PFSK-1 (cell line): Measurements from ENCODE around the gene SLC25A4.

Experiments
- POLR2AphosphoS5 ChIP-seq: IDR thresholded peaks from 2 replicates; pipeline ENCODE4 v1.6.1; 2012; ENCODE audit warnings: low read depth, mild to moderate bottlenecking, control low read depth, low read length, moderate library complexity
- TAF1 ChIP-seq: IDR thresholded peaks from 2 replicates; pipeline ENCODE4 v1.6.1; 2012; ENCODE audit warnings: low read length, control low read depth, borderline replicate concordance; ENCODE audit not compliant: insufficient read depth
- TF ChIP-seq, protein P1 (sequence below), 2 experiments: IDR thresholded peaks; 2 replicates each; pipeline versions ENCODE4 v1.6.1 to v1.8.0; 2011 to 2012; ENCODE audit warnings: low read depth in 2 of 2, low read length in 2 of 2, control low read depth in 1 of 2, inconsistent platforms in 1 of 2, mild to moderate bottlenecking in 1 of 2, moderate library complexity in 1 of 2; ENCODE audit not compliant: insufficient read depth in 1 of 2

DNA sequence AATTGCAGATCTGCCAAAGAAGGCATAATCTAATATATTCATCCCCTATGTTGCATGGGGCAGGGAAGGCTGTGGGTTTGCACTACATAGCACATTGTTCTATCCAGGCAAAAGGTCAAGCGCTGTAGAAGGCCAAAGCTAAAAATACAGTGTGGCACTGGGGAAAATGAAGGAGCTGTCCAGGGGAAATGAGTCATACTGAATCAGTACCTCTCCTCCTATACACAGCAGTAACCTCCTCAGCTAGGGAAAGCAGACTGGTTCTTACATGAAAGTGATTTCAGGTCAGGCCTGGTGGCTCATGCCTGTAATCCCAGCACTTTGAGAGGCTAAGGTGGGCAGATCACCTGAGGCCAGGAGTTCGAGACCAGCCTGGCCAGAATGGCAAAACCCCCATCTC, 31.0 kb upstream of the SLC25A4 start:
- TF ChIP-seq TAF1 (peak; percentile 42; the same call in 1 of the 2 replicates), POLR2AphosphoS5 (no peak)
- TF ChIP-seq, protein P1, sequence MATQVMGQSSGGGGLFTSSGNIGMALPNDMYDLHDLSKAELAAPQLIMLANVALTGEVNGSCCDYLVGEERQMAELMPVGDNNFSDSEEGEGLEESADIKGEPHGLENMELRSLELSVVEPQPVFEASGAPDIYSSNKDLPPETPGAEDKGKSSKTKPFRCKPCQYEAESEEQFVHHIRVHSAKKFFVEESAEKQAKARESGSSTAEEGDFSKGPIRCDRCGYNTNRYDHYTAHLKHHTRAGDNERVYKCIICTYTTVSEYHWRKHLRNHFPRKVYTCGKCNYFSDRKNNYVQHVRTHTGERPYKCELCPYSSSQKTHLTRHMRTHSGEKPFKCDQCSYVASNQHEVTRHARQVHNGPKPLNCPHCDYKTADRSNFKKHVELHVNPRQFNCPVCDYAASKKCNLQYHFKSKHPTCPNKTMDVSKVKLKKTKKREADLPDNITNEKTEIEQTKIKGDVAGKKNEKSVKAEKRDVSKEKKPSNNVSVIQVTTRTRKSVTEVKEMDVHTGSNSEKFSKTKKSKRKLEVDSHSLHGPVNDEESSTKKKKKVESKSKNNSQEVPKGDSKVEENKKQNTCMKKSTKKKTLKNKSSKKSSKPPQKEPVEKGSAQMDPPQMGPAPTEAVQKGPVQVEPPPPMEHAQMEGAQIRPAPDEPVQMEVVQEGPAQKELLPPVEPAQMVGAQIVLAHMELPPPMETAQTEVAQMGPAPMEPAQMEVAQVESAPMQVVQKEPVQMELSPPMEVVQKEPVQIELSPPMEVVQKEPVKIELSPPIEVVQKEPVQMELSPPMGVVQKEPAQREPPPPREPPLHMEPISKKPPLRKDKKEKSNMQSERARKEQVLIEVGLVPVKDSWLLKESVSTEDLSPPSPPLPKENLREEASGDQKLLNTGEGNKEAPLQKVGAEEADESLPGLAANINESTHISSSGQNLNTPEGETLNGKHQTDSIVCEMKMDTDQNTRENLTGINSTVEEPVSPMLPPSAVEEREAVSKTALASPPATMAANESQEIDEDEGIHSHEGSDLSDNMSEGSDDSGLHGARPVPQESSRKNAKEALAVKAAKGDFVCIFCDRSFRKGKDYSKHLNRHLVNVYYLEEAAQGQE (IDR thresholded peaks at IDR 0.05; ENCODE audit: insufficient read depth in 1 of 2, low read depth in 2 of 2, low read length in 2 of 2) = peak; percentile 70 to 92
